PC-3 (cell line): ENCODE data around the gene ZNF365. TPM values are rescaled to one million over a fixed set of nuclear protein-coding genes. Genes with fewer than 3 reads are reported as not detected.

ENCODE experiments used
- ATAC-seq: fragments of 200-7000 bp; cut with Tn5 transposase; 2 replicates; pipeline ENCODE4 v1.9.1; 2020; ENCODE audit warnings: mild to moderate bottlenecking, moderate library complexity
- BruUV-seq: library from RNA; stranded (reverse); fragments of 400-500 nt; replicated peaks from 2 replicates; lab custom pipeline; 2021; lab: Mats Ljungman, UMichigan
- CTCF ChIA-PET: fragments of 300-600 bp; sonication (Branson Sonifier 250); formaldehyde crosslinking; loops from one replicate; lab custom pipeline; 2022; ENCODE audit warnings: antibody characterized with exemption; lab: Charles Lee
- POLR2A ChIA-PET: fragments of 300-600 bp; sonication (Branson Sonifier 250); formaldehyde crosslinking; loops from one replicate; lab custom pipeline; 2022; ENCODE audit warnings: antibody characterized with exemption; ENCODE audit not compliant: unreplicated experiment; lab: Charles Lee
- DNase-seq: peaks from one replicate; pipeline ENCODE4 v3.0.0-alpha.2; 2015
- H2AFZ ChIP-seq: fragments of 300-600 bp; sonication (generic); 2 replicates; pipeline ENCODE4 v1.6.0; 2016; ENCODE audit warnings: antibody characterized with exemption, low read length
- H3F3A ChIP-seq: fragments of 300-600 bp; sonication (generic); one replicate; pipeline ENCODE4 v1.6.0; 2017; ENCODE audit warnings: antibody characterized with exemption, low read length, control low read depth, mild to moderate bottlenecking; ENCODE audit not compliant: unreplicated experiment
- H3K27ac ChIP-seq: fragments of 300-600 bp; sonication (generic); 2 replicates; pipeline ENCODE4 v1.5.1; 2016; ENCODE audit warnings: mild to moderate bottlenecking, low read length
- H3K27me3 ChIP-seq: fragments of 300-600 bp; sonication (generic); 2 replicates; pipeline ENCODE4 v1.6.1; 2016; ENCODE audit warnings: low read length, mixed read lengths
- H3K36me3 ChIP-seq: fragments of 300-600 bp; sonication (generic); 2 replicates; pipeline ENCODE4 v1.6.1; 2016; ENCODE audit warnings: low read depth, mixed run types, low read length, mixed read lengths
- H3K4me1 ChIP-seq: fragments of 300-600 bp; sonication (generic); 2 replicates; pipeline ENCODE4 v1.5.1; 2016; ENCODE audit warnings: low read length; ENCODE audit not compliant: insufficient read depth
- H3K4me2 ChIP-seq: fragments of 300-600 bp; sonication (generic); 2 replicates; pipeline ENCODE4 v1.6.0; 2016; ENCODE audit warnings: low read length
- H3K4me3 ChIP-seq: fragments of 300-600 bp; sonication (generic); 2 replicates; pipeline ENCODE4 v1.5.1; 2016; ENCODE audit warnings: mild to moderate bottlenecking, low read length, mixed read lengths
- H3K79me2 ChIP-seq: fragments of 300-600 bp; sonication (generic); 2 replicates; pipeline ENCODE4 v1.6.1; 2017; ENCODE audit warnings: low read length, mixed read lengths
- H3K9ac ChIP-seq: fragments of 300-600 bp; sonication (generic); 2 replicates; pipeline ENCODE4 v1.6.0; 2016; ENCODE audit warnings: mild to moderate bottlenecking, low read length
- H3K9me2 ChIP-seq: fragments of 300-600 bp; sonication (generic); replicated peaks from 2 replicates; pipeline ENCODE4 v1.6.1; 2016; ENCODE audit warnings: mixed run types, low read length, mixed read lengths
- H3K9me3 ChIP-seq: fragments of 300-600 bp; sonication (generic); 2 replicates; pipeline ENCODE4 v1.6.1; 2016; ENCODE audit warnings: low read length, mixed read lengths
- H4K20me1 ChIP-seq: fragments of 300-600 bp; sonication (generic); 2 replicates; pipeline ENCODE4 v1.6.1; 2016; ENCODE audit warnings: low read length, mixed read lengths
- CTCF ChIP-seq: fragments of 300-600 bp; sonication (generic); conservative IDR thresholded peaks from 2 replicates; pipeline ENCODE4 v1.5.1; 2017; ENCODE audit warnings: antibody characterized with exemption, low read depth, mild to moderate bottlenecking, low read length
- EZH2 ChIP-seq: fragments of 300-600 bp; sonication (generic); IDR thresholded peaks from one replicate; pipeline ENCODE4 v1.6.1; 2017; ENCODE audit warnings: antibody characterized with exemption, mild to moderate bottlenecking, low read length; ENCODE audit not compliant: unreplicated experiment
- EZH2phosphoT487 ChIP-seq: fragments of 300-600 bp; sonication (generic); IDR thresholded peaks from 2 replicates; pipeline ENCODE4 v1.6.1; 2018; ENCODE audit warnings: mild to moderate bottlenecking, antibody characterized with exemption, low read length, borderline replicate concordance
- intact Hi-C: fragments of 100-400 bp; cut with micrococcal nuclease; formaldehyde crosslinking; loops from 2 replicates; pipeline ENCODE4 v1.9.0; 2023
- total RNA-seq: library from RNA; depleted of rRNA; stranded (reverse); fragments of >200 nt; gene quantifications from 2 replicates; pipeline ENCODE4 v1.2.3, GENCODE V29; 2014; rRNA removed

The ZNF365 gene
- total RNA-seq, 1 experiment from 2014 or later: 20.2 TPM

- ATAC-seq (no peak), DNase-seq (no peak)
- H3K79me2 ChIP-seq: no peaks in the 10 kb centered on the region
- H4K20me1 ChIP-seq: no peaks in the 10 kb centered on the region
- H3K9ac ChIP-seq: no peak overlapping the region
- BruUV-seq: no TSS peak
- no peaks in the 10 kb centered on the region for H3K9me3 ChIP-seq
- H3K4me1 ChIP-seq: peaks cover 14% of the 10 kb centered on the region
- H3K4me3 ChIP-seq: no peak overlapping the region
- H2AFZ ChIP-seq: peak overlapping the region; percentile 8
- intact Hi-C loops: no loop called here
- no peaks in the 10 kb centered on the region for H3K9me2 ChIP-seq
- no peaks in the 10 kb centered on the region for H3K27me3 ChIP-seq
- TF ChIP-seq EZH2 (no peak), EZH2phosphoT487 (no peak), CTCF (no peak)
- H3K4me2 ChIP-seq: no peak overlapping the region
- CTCF ChIA-PET: no interaction called here
- H3F3A ChIP-seq: no peaks in the 10 kb centered on the region
- POLR2A ChIA-PET: interaction anchor here (0.6 kb wide), 1 partner anchor 1256 kb away, joined by 4 read pairs; no protein-coding TSS in a partner anchor
- H3K36me3 ChIP-seq: no peaks in the 10 kb centered on the region
- no peak overlapping the region for H3K27ac ChIP-seq
Measured at GRCh38 chr10:62450912-62451610, 76.9 kb downstream of the ZNF365 start.

GRCh38 chr10:62451611-62451975 is 77.4 kb downstream of the ZNF365 start:
- H3K9me3 ChIP-seq: no peaks in the 10 kb centered on the region
- H3K9ac ChIP-seq: no peak overlapping the region
- no peaks in the 10 kb centered on the region for H3F3A ChIP-seq
- ATAC-seq (no peak), DNase-seq (no peak)
- intact Hi-C loops: no loop called here
- peaks cover 14% of the 10 kb centered on the region for H3K4me1 ChIP-seq
- H2AFZ ChIP-seq: no peak overlapping the region
- no peaks in the 10 kb centered on the region for H3K79me2 ChIP-seq
- H3K36me3 ChIP-seq: no peaks in the 10 kb centered on the region
- CTCF ChIA-PET: no interaction called here
- TF ChIP-seq EZH2: no peak
- TF ChIP-seq EZH2phosphoT487: no peak
- TF ChIP-seq CTCF: no peak
- no TSS peak for BruUV-seq
- H3K4me3 ChIP-seq: no peak overlapping the region
- no peak overlapping the region for H3K4me2 ChIP-seq
- no peak overlapping the region for H3K27ac ChIP-seq
- no peaks in the 10 kb centered on the region for H3K27me3 ChIP-seq
- POLR2A ChIA-PET: no interaction called here
- H3K9me2 ChIP-seq: no peaks in the 10 kb centered on the region
- H4K20me1 ChIP-seq: no peaks in the 10 kb centered on the region

Other genes starting within 250 kb of the ZNF365 start
- gene RTKN2, start 105.5 kb upstream of the ZNF365 start, total RNA-seq: 24.8 and 26.6 TPM in 2 replicates